AG04450 (cell line): ENCODE measurements around the gene NAA38. TPM values are rescaled to one million over a fixed set of nuclear protein-coding genes. Genes with fewer than 3 reads are reported as not detected.
A peak's percentile ranks its signal among the peaks of the same experiment; 100 is the strongest.

ENCODE experiments used
- CTCF ChIA-PET: fragments of 300-600, 350-600 bp; formaldehyde crosslinking; extraction: SDS; loops from one replicate; lab custom pipeline; 2022; ENCODE audit warnings: antibody characterized with exemption, inconsistent platforms; lab: Charles Lee
- POLR2A ChIA-PET: fragments of 350-600 bp; formaldehyde crosslinking; extraction: SDS; loops from one replicate; lab custom pipeline; 2021; ENCODE audit warnings: antibody characterized with exemption, inconsistent platforms; lab: Yijun Ruan, JAX
- DNase-seq: peaks from one replicate; pipeline ENCODE4 v3.0.0-alpha.2; 2011; ENCODE audit warnings: low read depth, low spot score
- H3K27ac ChIP-seq: one replicate; pipeline ENCODE4 v1.5.1; 2012; ENCODE audit warnings: low read depth, low read length, control low read depth
- H3K27me3 ChIP-seq: one replicate; pipeline ENCODE4 v1.6.0; 2012; ENCODE audit warnings: low read length; ENCODE audit not compliant: control insufficient read depth, insufficient read depth
- H3K4me3 ChIP-seq: 2 replicates; pipeline ENCODE4 v1.5.1; 2011; ENCODE audit warnings: mild to moderate bottlenecking, low read depth, low read length, control low read depth
- H3K9me3 ChIP-seq: 2 replicates; pipeline ENCODE4 v1.5.1; 2012; ENCODE audit warnings: low read length; ENCODE audit not compliant: control insufficient read depth, insufficient read depth
- polyA plus RNA-seq: library from polyadenylated mRNA; depleted of rRNA; stranded (reverse); fragments of >200 nt; gene quantifications from 2 replicates; pipeline ENCODE4 v1.2.3, GENCODE V29; 2011
- TF ChIP-seq, protein P1 (sequence below): IDR thresholded peaks from 2 replicates; pipeline ENCODE4 v1.5.1; 2011; ENCODE audit warnings: low read depth, low read length, control low read depth, inconsistent platforms

Gene NAA38
- polyA plus RNA-seq, 1 experiment: 49.3 TPM

DNA sequence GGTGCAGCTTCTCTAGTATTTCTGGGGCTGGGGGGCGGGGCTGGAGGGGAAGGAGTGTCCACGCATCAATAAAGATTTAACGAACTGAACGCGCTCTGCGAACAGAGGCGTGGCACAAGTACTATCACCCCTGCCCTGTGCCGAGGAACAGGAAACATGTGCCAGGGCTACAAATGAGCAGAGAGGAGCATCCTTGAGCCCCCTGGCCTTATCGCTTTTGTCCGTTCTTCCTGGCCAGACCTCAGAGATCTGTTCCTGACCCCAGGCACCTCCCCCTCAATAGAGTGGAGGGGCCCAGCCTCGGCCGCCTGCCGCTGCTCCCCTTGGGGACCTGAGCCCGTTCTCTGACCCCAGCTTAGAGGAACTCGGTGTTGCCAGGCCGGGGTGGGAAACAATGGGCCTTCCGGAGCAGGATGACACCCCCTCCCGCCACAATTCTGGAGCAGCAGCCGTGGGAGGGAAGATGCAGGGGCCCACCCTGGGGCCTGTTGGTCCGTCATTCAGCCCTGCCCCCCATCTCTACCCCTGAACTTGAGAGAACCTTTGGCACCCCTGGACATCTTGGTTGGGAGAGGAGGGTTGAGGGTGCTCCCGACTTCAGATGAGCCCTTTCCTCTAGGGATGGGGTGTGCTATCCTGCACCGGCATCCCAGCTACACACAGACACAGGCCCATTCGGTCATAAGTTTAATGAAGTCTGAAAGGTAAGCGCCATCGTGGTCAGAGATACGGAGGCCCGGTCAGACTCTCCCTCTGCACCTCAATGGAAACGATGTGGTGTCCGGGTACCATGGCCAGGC, 1.1 kb downstream of the NAA38 start:
- CTCF ChIA-PET: interaction anchor here (1.1 to 1.2 kb wide), 3 partner anchors 37 to 134 kb away, joined by 3 to 6 read pairs (median 3); no protein-coding TSS in a partner anchor
- TF ChIP-seq, protein P1, sequence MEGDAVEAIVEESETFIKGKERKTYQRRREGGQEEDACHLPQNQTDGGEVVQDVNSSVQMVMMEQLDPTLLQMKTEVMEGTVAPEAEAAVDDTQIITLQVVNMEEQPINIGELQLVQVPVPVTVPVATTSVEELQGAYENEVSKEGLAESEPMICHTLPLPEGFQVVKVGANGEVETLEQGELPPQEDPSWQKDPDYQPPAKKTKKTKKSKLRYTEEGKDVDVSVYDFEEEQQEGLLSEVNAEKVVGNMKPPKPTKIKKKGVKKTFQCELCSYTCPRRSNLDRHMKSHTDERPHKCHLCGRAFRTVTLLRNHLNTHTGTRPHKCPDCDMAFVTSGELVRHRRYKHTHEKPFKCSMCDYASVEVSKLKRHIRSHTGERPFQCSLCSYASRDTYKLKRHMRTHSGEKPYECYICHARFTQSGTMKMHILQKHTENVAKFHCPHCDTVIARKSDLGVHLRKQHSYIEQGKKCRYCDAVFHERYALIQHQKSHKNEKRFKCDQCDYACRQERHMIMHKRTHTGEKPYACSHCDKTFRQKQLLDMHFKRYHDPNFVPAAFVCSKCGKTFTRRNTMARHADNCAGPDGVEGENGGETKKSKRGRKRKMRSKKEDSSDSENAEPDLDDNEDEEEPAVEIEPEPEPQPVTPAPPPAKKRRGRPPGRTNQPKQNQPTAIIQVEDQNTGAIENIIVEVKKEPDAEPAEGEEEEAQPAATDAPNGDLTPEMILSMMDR: no peak
- Histone ChIP-seq H3K27ac (peak overlapping the region; percentile 91), H3K4me3 (peak overlapping the region; percentile 81), H3K27me3 (no peaks in the 10 kb centered on the region), H3K9me3 (no peaks in the 10 kb centered on the region; the same call in 1 of the 2 replicates)
- no peak for DNase-seq
- POLR2A ChIA-PET: interaction anchor here (0.9 to 2.3 kb wide), 8 partner anchors 11 to 170 kb away, joined by 3 to 30 read pairs (median 8); partner anchors contain the start of genes CHD3, KDM6B, RNF227 and TP53

DNA sequence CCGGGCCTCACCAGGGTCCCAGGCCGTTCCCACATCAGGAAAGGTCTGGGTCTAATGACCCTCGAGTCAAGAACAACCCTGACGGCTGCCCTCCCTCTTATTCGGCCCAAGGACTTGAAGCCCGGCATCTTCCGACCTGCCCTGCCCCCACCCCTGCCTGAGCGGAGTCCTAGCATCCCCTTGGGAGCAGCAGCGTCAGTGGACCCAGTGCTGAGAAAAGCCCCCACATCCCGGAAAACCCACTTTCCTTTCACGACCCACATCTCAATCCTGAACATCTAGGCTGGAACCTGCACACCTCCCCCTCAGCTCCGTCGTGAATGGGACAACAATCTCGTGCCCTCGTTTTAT, 1.7 kb downstream of the NAA38 start:
- POLR2A ChIA-PET: interaction anchor here (1.0 to 2.3 kb wide), 2 partner anchors 13 to 22 kb away, joined by 3 to 16 read pairs; partner anchors contain the start of gene KDM6B
- Histone ChIP-seq H3K27ac (peak overlapping the region; percentile 91), H3K27me3 (no peaks in the 10 kb centered on the region), H3K9me3 (no peaks in the 10 kb centered on the region; the same call in 1 of the 2 replicates), H3K4me3 (peak overlapping the region; percentile 81; the same call in 1 of the 2 replicates)
- CTCF ChIA-PET: no interaction called here
- TF ChIP-seq, protein P1: no peak
- DNase-seq: no peak

GRCh38 chr17:7854851-7855659, 2.3 kb downstream of the NAA38 start, which contains the start of gene TMEM88:
TSS of gene TMEM88 (plus strand) at chr17:7855066. CDS start at chr17:7855075, 9 bp downstream.
- Histone ChIP-seq H3K27ac (peak within 1 kb of the TSS; percentile 91), H3K27me3 (no peaks in the 10 kb centered on the region), H3K4me3 (peak within 1 kb of the TSS; percentile 81; the same call in 1 of the 2 replicates), H3K9me3 (no peaks in the 10 kb centered on the region; the same call in 1 of the 2 replicates)
- TF ChIP-seq, protein P1: no peak
- DNase-seq: no peak
- ChIA-PET POLR2A (interaction anchor here (1.0 to 2.3 kb wide), 2 partner anchors 12 to 21 kb away, joined by 3 to 16 read pairs; partner anchors contain the start of gene KDM6B), CTCF (no interaction called here)

- TF ChIP-seq, protein P1: no peak
- ChIA-PET CTCF (interaction anchor here (0.9 kb wide), 1 partner anchor 19 kb away, joined by 3 read pairs; no protein-coding TSS in a partner anchor), POLR2A (no interaction called here)
- DNase-seq: no peak
- Histone ChIP-seq H3K4me3 (no peak overlapping the region), H3K27me3 (no peaks in the 10 kb centered on the region), H3K27ac (no peak overlapping the region), H3K9me3 (no peaks in the 10 kb centered on the region; the same call in 1 of the 2 replicates)
Observed at GRCh38 chr17:7854078-7854777, 3.1 kb downstream of the NAA38 start.
